HepG2 (cell line): ENCODE measurements around the gene TNN. TPM values are rescaled to one million over a fixed set of nuclear protein-coding genes. Genes with fewer than 3 reads are reported as not detected.

Experiments used
- ATAC-seq: fragments of 200-7000 bp; cut with Tn5 transposase; 3 replicates; pipeline ENCODE4 v1.9.1; 2020; ENCODE audit warnings: mild to moderate bottlenecking, moderate library complexity
- BruUV-seq: library from RNA; stranded (reverse); fragments of 400-500 nt; replicated peaks from 2 replicates; lab custom pipeline; 2021; lab: Mats Ljungman, UMichigan
- CTCF ChIA-PET: fragments of 300-600 bp; formaldehyde crosslinking; extraction: SDS; loops from one replicate; lab custom pipeline; 2021; ENCODE audit warnings: low total read pairs, inconsistent platforms, low intra/inter-chr PET ratio; lab: Yijun Ruan, JAX
- POLR2A ChIA-PET: fragments of 350-600 bp; sonication (Branson Sonifier 250); formaldehyde crosslinking; loops from one replicate; lab custom pipeline; 2020; ENCODE audit warnings: antibody characterized with exemption, inconsistent platforms; lab: Yijun Ruan, JAX
- DNase-seq: peaks from one replicate; pipeline ENCODE4 v3.0.0-alpha.2; 2015; ENCODE audit warnings: low spot score
- FAIRE-seq: peaks from 3 replicates; lab custom pipeline; 2011; peaks lifted over from hg19 to GRCh38; lab: Jason Lieb, UNC
- H2AFZ ChIP-seq: one replicate; pipeline ENCODE4 v1.6.1; 2011; ENCODE audit warnings: low read length, inconsistent platforms
- H3K27ac ChIP-seq: fragments of 300-600 bp; 3 replicates; pipeline ENCODE4 v1.8.0; 2011; ENCODE audit warnings: mixed run types, mild to moderate bottlenecking, mixed read lengths, low read length, inconsistent platforms; ENCODE audit not compliant: insufficient read depth; ENCODE audit errors: extremely low read length
- H3K27me3 ChIP-seq, 2 experiments: fragments of 200-600 bp in 1 of 2; 2 replicates in 1 of 2; 3 replicates in 1 of 2; pipeline versions ENCODE4 v1.6.0 to v1.8.0; 2011; ENCODE audit warnings: low read length in 2 of 2, mild to moderate bottlenecking in 2 of 2, moderate library complexity in 2 of 2, inconsistent platforms in 1 of 2; ENCODE audit not compliant: insufficient read depth in 2 of 2, control insufficient read depth in 1 of 2
- H3K36me3 ChIP-seq, 2 experiments: fragments of 200-600 bp in 1 of 2; replicated peaks in 1 of 2; 2 replicates in 1 of 2; 3 replicates in 1 of 2; pipeline versions ENCODE4 v1.5.1 to v1.8.0; 2011; ENCODE audit warnings: low read length in 2 of 2, inconsistent platforms in 1 of 2; ENCODE audit not compliant: insufficient read depth in 2 of 2, control insufficient read depth in 1 of 2
- H3K4me1 ChIP-seq: 2 replicates; pipeline ENCODE4 v1.5.1; 2012; ENCODE audit warnings: low read length, inconsistent platforms; ENCODE audit not compliant: insufficient read depth
- H3K4me2 ChIP-seq: 2 replicates; pipeline ENCODE4 v1.6.0; 2011; ENCODE audit warnings: low read depth, low read length, inconsistent platforms
- H3K4me3 ChIP-seq, 3 experiments: fragments of 200-600 bp in 1 of 3; sonication (generic), shearing (Covaris generic) in 1 of 3; replicated peaks in 1 of 3; 2 replicates each; pipeline ENCODE4 v1.5.1; 2011 to 2016; ENCODE audit warnings: low read length in 3 of 3, inconsistent platforms in 2 of 3, low read depth in 2 of 3, mild to moderate bottlenecking in 2 of 3, control low read depth in 1 of 3, mixed read lengths in 1 of 3; ENCODE audit not compliant: insufficient read depth in 1 of 3
- H3K79me2 ChIP-seq: one replicate; pipeline ENCODE4 v1.6.1; 2011; ENCODE audit warnings: low read length, inconsistent platforms; ENCODE audit not compliant: insufficient read depth
- H3K9ac ChIP-seq: 2 replicates; pipeline ENCODE4 v1.6.0; 2011; ENCODE audit warnings: mild to moderate bottlenecking, low read depth, low read length, inconsistent platforms; ENCODE audit not compliant: insufficient read depth
- H3K9me3 ChIP-seq: 2 replicates; pipeline ENCODE4 v1.5.1; 2012; ENCODE audit warnings: mild to moderate bottlenecking, low read length
- H4K20me1 ChIP-seq: 2 replicates; pipeline ENCODE4 v1.6.0; 2011; ENCODE audit warnings: inconsistent platforms, mild to moderate bottlenecking, low read length, moderate library complexity; ENCODE audit not compliant: insufficient read depth
- ATAD3A ChIP-seq: sonication (generic); formaldehyde crosslinking; IDR thresholded peaks from 2 replicates; pipeline ENCODE4 v1.4.0; 2020; ENCODE audit warnings: missing genetic modification reagents
- FOXK2 ChIP-seq: fragments of 450-650 bp; IDR thresholded peaks from 2 replicates; pipeline ENCODE4 v1.6.1; 2016
- MAZ ChIP-seq, 2 experiments: sonication (generic) in 1 of 2; formaldehyde crosslinking in 1 of 2; IDR thresholded peaks; 2 replicates each; pipeline versions ENCODE4 v1.5.0 to v1.6.1; 2012 to 2020; ENCODE audit warnings: low read depth in 2 of 2, mild to moderate bottlenecking in 2 of 2, borderline replicate concordance in 1 of 2, improper control_type of control experiment in 1 of 2, low read length in 1 of 2, missing genetic modification reagents in 1 of 2, moderate library complexity in 1 of 2
- MED8 ChIP-seq: sonication (generic); formaldehyde crosslinking; IDR thresholded peaks from 2 replicates; pipeline ENCODE4 v1.8.1; 2023; ENCODE audit warnings: mild to moderate bottlenecking, missing genetic modification reagents; ENCODE audit not compliant: insufficient replicate concordance
- POLR2A ChIP-seq, 2 experiments: IDR thresholded peaks; 2 replicates each; pipeline ENCODE4 v1.6.1; 2011; ENCODE audit warnings: low read depth in 2 of 2, low read length in 2 of 2, mild to moderate bottlenecking in 1 of 2, moderate library complexity in 1 of 2; ENCODE audit not compliant: insufficient read depth in 1 of 2
- PREB ChIP-seq: sonication (generic); formaldehyde crosslinking; IDR thresholded peaks from 2 replicates; pipeline ENCODE4 v1.4.0; 2020; ENCODE audit warnings: missing genetic modification reagents
- SMAD3 ChIP-seq: sonication (generic); formaldehyde crosslinking; IDR thresholded peaks from 2 replicates; pipeline ENCODE4 v1.4.0; 2020; ENCODE audit warnings: missing genetic modification reagents
- TBL1XR1 ChIP-seq: fragments of 150-350 bp; IDR thresholded peaks from 2 replicates; pipeline ENCODE4 v1.6.1; 2014; ENCODE audit warnings: borderline replicate concordance, low read length; ENCODE audit not compliant: partially characterized antibody
- TIGD3 ChIP-seq: sonication (generic); formaldehyde crosslinking; IDR thresholded peaks from 2 replicates; pipeline ENCODE4 v1.5.1; 2020; ENCODE audit warnings: mild to moderate bottlenecking, missing genetic modification reagents, borderline replicate concordance
- ZBTB3 ChIP-seq: sonication (generic); formaldehyde crosslinking; IDR thresholded peaks from 2 replicates; pipeline ENCODE4 v1.4.0; 2020; ENCODE audit warnings: low read depth, mild to moderate bottlenecking, moderate library complexity, missing genetic modification reagents, borderline replicate concordance
- ZKSCAN5 ChIP-seq: sonication (generic); formaldehyde crosslinking; IDR thresholded peaks from 2 replicates; pipeline ENCODE4 v1.5.1; 2020; ENCODE audit warnings: mild to moderate bottlenecking, missing genetic modification reagents
- ZNF496 ChIP-seq: sonication (generic); formaldehyde crosslinking; IDR thresholded peaks from 2 replicates; pipeline ENCODE4 v1.8.1; 2023; ENCODE audit warnings: mild to moderate bottlenecking, moderate library complexity, missing genetic modification reagents; ENCODE audit not compliant: insufficient replicate concordance
- ZNF639 ChIP-seq: conservative IDR thresholded peaks from 2 replicates; pipeline ENCODE4 v1.6.1; 2018; ENCODE audit warnings: missing genetic modification reagents
- ZNF841 ChIP-seq: sonication (generic); formaldehyde crosslinking; IDR thresholded peaks from 2 replicates; pipeline ENCODE4 v1.8.1; 2023; ENCODE audit warnings: missing genetic modification reagents, borderline replicate concordance
- WGBS: methylation state at CpG from one replicate; pipeline ENCODE4 v1.1.6; 2017; ENCODE audit warnings: low lambda C conversion rate; 5-methylcytosine and 5-hydroxymethylcytosine counted together
- in situ Hi-C: cut with HindIII; loops from 2 replicates; pipeline ENCODE4 v1.10.0; 2017; ENCODE audit warnings: low pct_unique_long_range_greater_than_20kb; ENCODE audit not compliant: extremely low pct_ligation_motif_present
- intact Hi-C: fragments of 100-400 bp; cut with micrococcal nuclease; formaldehyde crosslinking; loops from one replicate; pipeline ENCODE4 v1.10.0; 2022; ENCODE audit not compliant: unreplicated experiment
- polyA plus RNA-seq, 8 experiments: library from polyadenylated mRNA; depleted of rRNA in 3 of 8; stranded (reverse) in 7 of 8; unstranded in 1 of 8; fragments of >200 nt; fragmentation: Illumina TruSeq in 4 of 8; extraction: Trizol in 4 of 8; gene quantifications; 2 replicates each; pipeline versions ENCODE4 v1.2.1 to v1.2.3, GENCODE V29; 2011 to 2016; ENCODE audit warnings: low read depth in 4 of 8, missing spikeins in 1 of 8, mixed read lengths in 1 of 8; ENCODE audit not compliant: insufficient read depth in 1 of 8
- total RNA-seq, 5 experiments: library from RNA; depleted of rRNA; stranded (reverse); fragments of >200 nt; fragmentation: Illumina TruSeq; extraction: Trizol; gene quantifications; 2 replicates each; pipeline ENCODE4 v1.2.3, GENCODE V29; 2016; ENCODE audit warnings: low read depth in 1 of 5

Gene TNN
- total and polyA plus RNA-seq, 2 of the 13 experiments (the other 11 are each of a cell fraction or from before 2014, with no cell fraction given), result not detected

- POLR2A ChIA-PET, result no interaction called here
- no peak overlapping the region for H2AFZ ChIP-seq
- H3K79me2 ChIP-seq, result no peaks in the 10 kb centered on the region
- in situ Hi-C loops, result no loop called here
- intact Hi-C loops, result no loop called here
- no peak for TF ChIP-seq TBL1XR1
- no peak for TF ChIP-seq ZBTB3 (CRISPR knock-in tag)
- no peak for TF ChIP-seq POLR2A (IDR thresholded peaks at IDR 0.05; ENCODE audit: insufficient read depth in 1 of 2, low read depth in 2 of 2, low read length in 2 of 2)
- TF ChIP-seq ATAD3A (CRISPR knock-in tag), result no peak
- no peak overlapping the region for H3K9ac ChIP-seq
- no peak overlapping the region for H3K27ac ChIP-seq
- FAIRE-seq (no peak), ATAC-seq (no peak), DNase-seq (no peak)
- no peaks in the 10 kb centered on the region for H3K36me3 ChIP-seq
- no peaks in the 10 kb centered on the region for H4K20me1 ChIP-seq
- H3K4me2 ChIP-seq, result no peak overlapping the region
- no TSS peak for BruUV-seq
- H3K9me3 ChIP-seq, result no peaks in the 10 kb centered on the region
- H3K4me1 ChIP-seq, result no peaks in the 10 kb centered on the region
- WGBS, result 0% methylated on average over 1 of the region's 1 CpG
- H3K4me3 ChIP-seq, result no peak overlapping the region
- H3K27me3 ChIP-seq, result no peaks in the 10 kb centered on the region; a peak in 1 of 5 replicates
- CTCF ChIA-PET, result no interaction called here
Measured at GRCh38 chr1:175132436-175132835, 64.8 kb downstream of the TNN start.

GRCh38 chr1:175133673-175134435, 66.2 kb downstream of the TNN start:
- H3K4me2 ChIP-seq, result no peak overlapping the region
- WGBS, result 14% methylated on average over 6 of the region's 6 CpGs
- intact Hi-C loops, result no loop called here
- CTCF ChIA-PET, result no interaction called here
- H3K36me3 ChIP-seq, result no peaks in the 10 kb centered on the region
- FAIRE-seq, result no peak
- in situ Hi-C loops, result no loop called here
- no peak overlapping the region for H3K9ac ChIP-seq
- ATAC-seq, result no peak
- POLR2A ChIA-PET, result no interaction called here
- no peak overlapping the region for H3K4me3 ChIP-seq
- H2AFZ ChIP-seq, result no peak overlapping the region
- H3K79me2 ChIP-seq, result no peaks in the 10 kb centered on the region
- no peaks in the 10 kb centered on the region; a peak in 1 of 5 replicates for H3K27me3 ChIP-seq
- no peaks in the 10 kb centered on the region for H3K9me3 ChIP-seq
- H4K20me1 ChIP-seq, result no peaks in the 10 kb centered on the region
- DNase-seq, result no peak
- no TSS peak for BruUV-seq
- H3K4me1 ChIP-seq, result no peaks in the 10 kb centered on the region
- no peak overlapping the region for H3K27ac ChIP-seq
- TF ChIP-seq ZKSCAN5 (CRISPR knock-in tag) (no peak), FOXK2 (no peak), PREB (CRISPR knock-in tag) (no peak), ZNF841 (CRISPR knock-in tag) (no peak), SMAD3 (no peak), MAZ (IDR thresholded peaks at IDR 0.05; ENCODE audit: borderline replicate concordance, low read depth, low read length) (no peak), MAZ (CRISPR knock-in tag; IDR thresholded peaks at IDR 0.05; ENCODE audit: low read depth) (no peak), ZNF639 (CRISPR knock-in tag) (no peak), MED8 (CRISPR knock-in tag) (no peak), ZNF496 (no peak), TIGD3 (CRISPR knock-in tag) (no peak)
